HEK293 (cell line): Measurements from ENCODE around the gene GMEB2.

ENCODE experiments used
- CTCF ChIA-PET: fragments of 350-600 bp; formaldehyde crosslinking; extraction: SDS; loops from one replicate; lab custom pipeline; 2021; ENCODE audit warnings: antibody characterized with exemption; lab: Yijun Ruan, JAX
- POLR2A ChIA-PET: fragments of 300-600 bp; formaldehyde crosslinking; extraction: SDS; loops from one replicate; lab custom pipeline; 2020; ENCODE audit warnings: antibody characterized with exemption, inconsistent platforms; lab: Yijun Ruan, JAX
- H3K27ac ChIP-seq: fragments of 200-500 bp; sonication (Bioruptor generic); 2 replicates; pipeline ENCODE4 v1.5.1; 2014; ENCODE audit warnings: low read depth, low read length, control low read depth, inconsistent platforms; ENCODE audit errors: extremely low read depth
- H3K36me3 ChIP-seq, 2 experiments: fragments of 200-500 bp in 1 of 2; sonication (Bioruptor generic) in 1 of 2; 1 replicate in 1 of 2; 2 replicates in 1 of 2; pipeline ENCODE4 v1.5.1; 2014 to 2017; ENCODE audit warnings: inconsistent platforms in 2 of 2, low read length in 2 of 2; ENCODE audit not compliant: control insufficient read depth in 2 of 2, insufficient read depth in 1 of 2
- H3K4me1 ChIP-seq: fragments of 200-500 bp; sonication (Bioruptor generic); 2 replicates; pipeline ENCODE4 v1.5.1; 2014; ENCODE audit warnings: mild to moderate bottlenecking, low read length, inconsistent platforms; ENCODE audit not compliant: control insufficient read depth, insufficient read depth
- H3K4me3 ChIP-seq: 2 replicates; pipeline ENCODE4 v1.5.1; 2011; ENCODE audit warnings: low read depth, mild to moderate bottlenecking, control low read depth, low read length, moderate library complexity
- H3K9me3 ChIP-seq: fragments of 200-500 bp; sonication (Bioruptor generic); 2 replicates; pipeline ENCODE4 v1.5.1; 2014; ENCODE audit warnings: low read depth, low read length, inconsistent platforms; ENCODE audit not compliant: control insufficient read depth, insufficient read depth
- HIC1 ChIP-seq: fragments of 450-650 bp; formaldehyde crosslinking; IDR thresholded peaks from 2 replicates; pipeline ENCODE4 v1.5.1; 2016; ENCODE audit warnings: missing biosample characterization, missing genetic modification characterization
- REPIN1 ChIP-seq: fragments of 450-650 bp; formaldehyde crosslinking; IDR thresholded peaks from 2 replicates; pipeline ENCODE4 v1.5.1; 2017; ENCODE audit warnings: missing biosample characterization, missing genetic modification characterization, low read depth
- SALL2 ChIP-seq: fragments of 450-650 bp; formaldehyde crosslinking; IDR thresholded peaks from 2 replicates; pipeline ENCODE4 v1.5.0; 2017; ENCODE audit warnings: missing biosample characterization, mild to moderate bottlenecking, missing genetic modification characterization, borderline replicate concordance
- SETDB1 ChIP-seq: IDR thresholded peaks from one replicate; pipeline ENCODE4 v1.6.1; 2017; ENCODE audit warnings: mild to moderate bottlenecking, low read length, moderate library complexity, mixed read lengths; ENCODE audit not compliant: insufficient read length
- WT1 ChIP-seq: fragments of 450-650 bp; formaldehyde crosslinking; IDR thresholded peaks from 2 replicates; pipeline ENCODE4 v1.5.1; 2016; ENCODE audit warnings: missing biosample characterization, missing genetic modification characterization
- YY2 ChIP-seq: fragments of 450-650 bp; formaldehyde crosslinking; IDR thresholded peaks from 2 replicates; pipeline ENCODE4 v1.5.1; 2016; ENCODE audit warnings: missing biosample characterization, missing genetic modification characterization
- ZBTB49 ChIP-seq: fragments of 450-650 bp; formaldehyde crosslinking; IDR thresholded peaks from 2 replicates; pipeline ENCODE4 v1.5.1; 2016; ENCODE audit warnings: missing biosample characterization, missing genetic modification characterization, low read depth
- ZNF175 ChIP-seq: fragments of 450-650 bp; formaldehyde crosslinking; IDR thresholded peaks from 2 replicates; pipeline ENCODE4 v1.5.1; 2016; ENCODE audit warnings: missing biosample characterization, missing genetic modification characterization
- ZNF19 ChIP-seq: fragments of 450-650 bp; formaldehyde crosslinking; IDR thresholded peaks from 2 replicates; pipeline ENCODE4; 2016; ENCODE audit warnings: missing biosample characterization, missing genetic modification characterization, low read depth
- ZNF202 ChIP-seq: fragments of 450-650 bp; formaldehyde crosslinking; IDR thresholded peaks from 2 replicates; pipeline ENCODE4 v1.5.1; 2016; ENCODE audit warnings: missing biosample characterization, missing genetic modification characterization, borderline replicate concordance
- ZNF211 ChIP-seq: fragments of 450-650 bp; formaldehyde crosslinking; IDR thresholded peaks from 2 replicates; pipeline ENCODE4 v1.5.1; 2016; ENCODE audit warnings: low read depth, missing biosample characterization, missing genetic modification characterization
- ZNF324 ChIP-seq: fragments of 450-650 bp; formaldehyde crosslinking; IDR thresholded peaks from 2 replicates; pipeline ENCODE4 v1.5.1; 2016; ENCODE audit warnings: missing biosample characterization, missing genetic modification characterization
- ZNF37A ChIP-seq: fragments of 450-650 bp; IDR thresholded peaks from 2 replicates; pipeline ENCODE4 v1.5.1; 2018; ENCODE audit warnings: missing biosample characterization, missing genetic modification characterization
- ZNF426 ChIP-seq: fragments of 450-650 bp; formaldehyde crosslinking; IDR thresholded peaks from 2 replicates; pipeline ENCODE4 v1.5.1; 2017; ENCODE audit warnings: missing biosample characterization, missing genetic modification characterization, mild to moderate bottlenecking, inconsistent platforms, moderate library complexity
- ZNF48 ChIP-seq: fragments of 450-650 bp; formaldehyde crosslinking; IDR thresholded peaks from 2 replicates; pipeline ENCODE4 v1.5.1; 2016; ENCODE audit warnings: missing biosample characterization, missing genetic modification characterization
- ZNF580 ChIP-seq: fragments of 450-650 bp; formaldehyde crosslinking; IDR thresholded peaks from 2 replicates; pipeline ENCODE4 v1.5.1; 2016; ENCODE audit warnings: missing biosample characterization, missing genetic modification characterization
- ZNF610 ChIP-seq: fragments of 450-650 bp; formaldehyde crosslinking; IDR thresholded peaks from 2 replicates; pipeline ENCODE4 v1.5.1; 2016; ENCODE audit warnings: missing biosample characterization, missing genetic modification characterization, borderline replicate concordance
- ZNF621 ChIP-seq: fragments of 450-650 bp; formaldehyde crosslinking; IDR thresholded peaks from 2 replicates; pipeline ENCODE4 v1.5.1; 2017; ENCODE audit warnings: missing biosample characterization, missing genetic modification characterization
- ZNF639 ChIP-seq: fragments of 450-650 bp; formaldehyde crosslinking; IDR thresholded peaks from 2 replicates; pipeline ENCODE4 v1.5.1; 2016; ENCODE audit warnings: missing biosample characterization, missing genetic modification characterization
- ZNF658 ChIP-seq: fragments of 450-650 bp; formaldehyde crosslinking; IDR thresholded peaks from 2 replicates; pipeline ENCODE4; 2016; ENCODE audit warnings: missing biosample characterization, missing genetic modification characterization
- ZNF776 ChIP-seq: fragments of 450-650 bp; formaldehyde crosslinking; IDR thresholded peaks from 2 replicates; pipeline ENCODE4 v1.5.0; 2017; ENCODE audit warnings: missing biosample characterization, missing genetic modification characterization, borderline replicate concordance
- ZNF785 ChIP-seq: fragments of 450-650 bp; formaldehyde crosslinking; IDR thresholded peaks from 2 replicates; pipeline ENCODE4 v1.5.1; 2016; ENCODE audit warnings: missing biosample characterization, missing genetic modification characterization
- ZNF792 ChIP-seq: fragments of 450-650 bp; formaldehyde crosslinking; IDR thresholded peaks from 2 replicates; pipeline ENCODE4 v1.5.1; 2016; ENCODE audit warnings: missing biosample characterization, missing genetic modification characterization
- ZSCAN16 ChIP-seq: fragments of 450-650 bp; formaldehyde crosslinking; IDR thresholded peaks from 2 replicates; pipeline ENCODE4 v1.5.1; 2016; ENCODE audit warnings: missing biosample characterization, missing genetic modification characterization

Gene GMEB2

GRCh38 chr20:63664143-63664851 is 37.4 kb upstream of the GMEB2 start:
- H3K4me3 ChIP-seq, result no peak overlapping the region
- no peak overlapping the region for H3K27ac ChIP-seq
- TF ChIP-seq SETDB1, result no peak
- TF ChIP-seq ZNF202 (tag by site-specific recombination), result no peak
- no peak for TF ChIP-seq HIC1 (tag by site-specific recombination)
- TF ChIP-seq ZNF324 (tag by site-specific recombination), result no peak
- no peak for TF ChIP-seq ZNF426
- TF ChIP-seq YY2 (tag by site-specific recombination), result no peak
- no peak for TF ChIP-seq ZNF639 (tag by site-specific recombination)
- no peak for TF ChIP-seq ZNF610
- no peak for TF ChIP-seq ZNF211 (tag by site-specific recombination)
- no peak for TF ChIP-seq ZNF175 (tag by site-specific recombination)
- TF ChIP-seq ZNF658 (tag by site-specific recombination), result no peak
- TF ChIP-seq ZNF792 (tag by site-specific recombination), result no peak
- no peak for TF ChIP-seq ZBTB49 (tag by site-specific recombination)
- ChIA-PET POLR2A (interaction anchor here (1.3 kb wide), 1 partner anchor 22 kb away, joined by 3 read pairs; no protein-coding TSS in a partner anchor), CTCF (no interaction called here)
- no peaks in the 10 kb centered on the region for H3K4me1 ChIP-seq
- H3K9me3 ChIP-seq, result no peaks in the 10 kb centered on the region
- H3K36me3 ChIP-seq, result peaks cover 3 to 87% of the 10 kb centered on the region in 2 experiments; a peak in 2 of 3 replicates

- peaks cover 0 to 79% of the 10 kb centered on the region in 2 experiments; a peak in 2 of 3 replicates for H3K36me3 ChIP-seq
- ChIA-PET CTCF (no interaction called here), POLR2A (interaction anchor here (1.8 kb wide), 1 partner anchor 10 kb away, joined by 5 read pairs; the partner anchor contains the start of gene STMN3)
- H3K27ac ChIP-seq, result no peak overlapping the region
- H3K4me1 ChIP-seq, result no peaks in the 10 kb centered on the region
- H3K9me3 ChIP-seq, result no peaks in the 10 kb centered on the region
- H3K4me3 ChIP-seq, result no peak overlapping the region
- TF ChIP-seq ZNF37A (tag by site-specific recombination) (no peak), REPIN1 (tag by site-specific recombination) (no peak), ZSCAN16 (no peak), ZNF621 (tag by site-specific recombination) (no peak), ZNF785 (no peak), ZNF580 (tag by site-specific recombination) (no peak), ZNF776 (no peak), WT1 (tag by site-specific recombination) (no peak), ZNF48 (no peak), ZNF19 (no peak), SALL2 (tag by site-specific recombination) (no peak)
Observed at GRCh38 chr20:63663332-63664066, 36.6 kb upstream of the GMEB2 start.
